ENCODE data around the gene TGM2. TPM values are rescaled to one million over a fixed set of nuclear protein-coding genes. Genes with fewer than 3 reads are reported as not detected.

TGM2 gene
- total RNA-seq, 1 experiment from 2014 or later = 113 TPM

DNA sequence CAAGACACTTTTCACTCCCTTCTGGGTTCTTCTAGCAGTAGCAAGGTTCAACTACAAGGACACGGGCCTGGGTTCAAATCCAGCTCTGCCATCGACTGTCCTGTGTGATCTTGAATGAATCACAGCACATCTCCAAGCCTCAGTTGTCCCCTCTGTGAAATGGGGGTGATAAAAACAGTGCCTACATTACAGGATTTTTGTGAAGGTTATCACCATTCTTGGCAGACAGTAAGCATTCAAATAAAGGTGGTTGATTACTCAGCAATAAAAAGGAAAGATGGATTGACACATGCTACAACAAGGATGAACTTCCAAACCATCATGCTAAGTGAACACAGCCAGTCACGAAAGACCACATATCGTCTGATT, 6.6 kb upstream of the TGM2 start:
- no peak for ATAC-seq
- no peaks in the 10 kb centered on the region for H3K9me3 ChIP-seq (ENCODE audit: control insufficient read depth, insufficient read depth, low read depth, low read length)
- TF ChIP-seq TCF7L2 (IDR thresholded peaks at IDR 0.05; ENCODE audit: low read depth, low read length) = no peak
- no peak for TF ChIP-seq SIN3A (IDR thresholded peaks at IDR 0.05; ENCODE audit: borderline replicate concordance, insufficient read depth, low read depth, low read length)
- TF ChIP-seq, protein P1, sequence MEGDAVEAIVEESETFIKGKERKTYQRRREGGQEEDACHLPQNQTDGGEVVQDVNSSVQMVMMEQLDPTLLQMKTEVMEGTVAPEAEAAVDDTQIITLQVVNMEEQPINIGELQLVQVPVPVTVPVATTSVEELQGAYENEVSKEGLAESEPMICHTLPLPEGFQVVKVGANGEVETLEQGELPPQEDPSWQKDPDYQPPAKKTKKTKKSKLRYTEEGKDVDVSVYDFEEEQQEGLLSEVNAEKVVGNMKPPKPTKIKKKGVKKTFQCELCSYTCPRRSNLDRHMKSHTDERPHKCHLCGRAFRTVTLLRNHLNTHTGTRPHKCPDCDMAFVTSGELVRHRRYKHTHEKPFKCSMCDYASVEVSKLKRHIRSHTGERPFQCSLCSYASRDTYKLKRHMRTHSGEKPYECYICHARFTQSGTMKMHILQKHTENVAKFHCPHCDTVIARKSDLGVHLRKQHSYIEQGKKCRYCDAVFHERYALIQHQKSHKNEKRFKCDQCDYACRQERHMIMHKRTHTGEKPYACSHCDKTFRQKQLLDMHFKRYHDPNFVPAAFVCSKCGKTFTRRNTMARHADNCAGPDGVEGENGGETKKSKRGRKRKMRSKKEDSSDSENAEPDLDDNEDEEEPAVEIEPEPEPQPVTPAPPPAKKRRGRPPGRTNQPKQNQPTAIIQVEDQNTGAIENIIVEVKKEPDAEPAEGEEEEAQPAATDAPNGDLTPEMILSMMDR (IDR thresholded peaks at IDR 0.05) = no peak
- TF ChIP-seq POLR2AphosphoS5 (IDR thresholded peaks at IDR 0.05; ENCODE audit: low read depth, low read length) = no peak
- TF ChIP-seq, protein P2, sequence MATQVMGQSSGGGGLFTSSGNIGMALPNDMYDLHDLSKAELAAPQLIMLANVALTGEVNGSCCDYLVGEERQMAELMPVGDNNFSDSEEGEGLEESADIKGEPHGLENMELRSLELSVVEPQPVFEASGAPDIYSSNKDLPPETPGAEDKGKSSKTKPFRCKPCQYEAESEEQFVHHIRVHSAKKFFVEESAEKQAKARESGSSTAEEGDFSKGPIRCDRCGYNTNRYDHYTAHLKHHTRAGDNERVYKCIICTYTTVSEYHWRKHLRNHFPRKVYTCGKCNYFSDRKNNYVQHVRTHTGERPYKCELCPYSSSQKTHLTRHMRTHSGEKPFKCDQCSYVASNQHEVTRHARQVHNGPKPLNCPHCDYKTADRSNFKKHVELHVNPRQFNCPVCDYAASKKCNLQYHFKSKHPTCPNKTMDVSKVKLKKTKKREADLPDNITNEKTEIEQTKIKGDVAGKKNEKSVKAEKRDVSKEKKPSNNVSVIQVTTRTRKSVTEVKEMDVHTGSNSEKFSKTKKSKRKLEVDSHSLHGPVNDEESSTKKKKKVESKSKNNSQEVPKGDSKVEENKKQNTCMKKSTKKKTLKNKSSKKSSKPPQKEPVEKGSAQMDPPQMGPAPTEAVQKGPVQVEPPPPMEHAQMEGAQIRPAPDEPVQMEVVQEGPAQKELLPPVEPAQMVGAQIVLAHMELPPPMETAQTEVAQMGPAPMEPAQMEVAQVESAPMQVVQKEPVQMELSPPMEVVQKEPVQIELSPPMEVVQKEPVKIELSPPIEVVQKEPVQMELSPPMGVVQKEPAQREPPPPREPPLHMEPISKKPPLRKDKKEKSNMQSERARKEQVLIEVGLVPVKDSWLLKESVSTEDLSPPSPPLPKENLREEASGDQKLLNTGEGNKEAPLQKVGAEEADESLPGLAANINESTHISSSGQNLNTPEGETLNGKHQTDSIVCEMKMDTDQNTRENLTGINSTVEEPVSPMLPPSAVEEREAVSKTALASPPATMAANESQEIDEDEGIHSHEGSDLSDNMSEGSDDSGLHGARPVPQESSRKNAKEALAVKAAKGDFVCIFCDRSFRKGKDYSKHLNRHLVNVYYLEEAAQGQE (IDR thresholded peaks at IDR 0.05; ENCODE audit: insufficient read depth in 1 of 2, low read depth in 2 of 2, low read length in 1 of 2) = no peak
- BruUV-seq (replicated peaks) = no TSS peak
- H3K27ac ChIP-seq (ENCODE audit: low read length) = no peak overlapping the region
- no peak for DNase-seq (ENCODE audit: low read depth, low spot score)
- no peaks in the 10 kb centered on the region for H3K27me3 ChIP-seq (ENCODE audit: control insufficient read depth, insufficient read depth, low read length)
- intact Hi-C loops (cut with micrococcal nuclease; ENCODE audit: unreplicated experiment) (no loop called here), in situ Hi-C loops (cut with HindIII; ENCODE audit: low pct_unique_long_range_greater_than_20kb, low sequenced_read_pairs) (no loop called here)
- ChIA-PET POLR2A (no interaction called here), CTCF (no interaction called here)
- H3K4me1 ChIP-seq (ENCODE audit: control insufficient read depth, insufficient read depth, low read length) = peaks cover 8% of the 10 kb centered on the region
- no peaks in the 10 kb centered on the region for H3K36me3 ChIP-seq (ENCODE audit: control insufficient read depth, insufficient read depth, low read length)
- H3K4me3 ChIP-seq (ENCODE audit: low read depth in 2 of 2, low read length in 2 of 2) = no peak overlapping the region

DNA sequence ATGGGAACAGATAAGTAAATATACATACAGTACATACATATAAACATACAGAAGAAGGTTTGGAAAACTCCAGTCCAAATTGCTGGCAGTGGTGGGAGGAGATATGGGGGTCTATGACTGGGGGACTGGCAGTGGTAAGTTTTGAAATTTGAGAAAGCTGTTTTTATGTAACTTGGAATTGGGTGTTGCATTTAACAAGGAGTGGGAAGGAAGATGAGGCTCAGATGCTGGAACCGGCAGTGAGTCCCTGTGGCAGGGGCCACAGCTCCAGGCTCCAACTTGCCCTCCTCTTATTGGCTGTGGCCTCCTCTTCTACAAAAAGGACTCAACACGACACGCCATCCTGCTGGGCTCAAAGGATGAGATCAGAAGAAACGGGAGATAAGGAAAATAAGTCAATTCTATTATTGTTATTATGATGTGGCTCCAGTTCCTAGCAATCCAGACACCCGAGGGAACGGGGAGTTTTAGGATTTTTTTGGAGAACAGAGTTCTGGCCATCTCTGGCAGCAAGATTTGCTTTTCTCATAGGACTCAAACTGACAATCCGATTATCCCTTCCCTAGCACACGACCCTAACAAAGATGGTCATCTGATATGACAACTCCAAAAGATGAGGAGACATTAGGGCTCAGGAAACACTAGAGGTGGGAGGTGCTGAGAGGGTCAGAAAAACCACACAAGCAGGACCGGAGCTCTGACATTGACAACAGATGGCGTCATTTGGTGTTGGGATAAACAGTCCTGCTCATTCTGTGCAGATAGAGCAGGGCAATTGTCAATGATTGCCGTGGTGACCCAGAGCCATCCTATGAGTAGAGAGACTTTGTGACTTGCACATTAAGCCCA, 6.0 kb upstream of the TGM2 start:
- in situ Hi-C loops (cut with HindIII; ENCODE audit: low pct_unique_long_range_greater_than_20kb, low sequenced_read_pairs) (no loop called here), intact Hi-C loops (cut with micrococcal nuclease; ENCODE audit: unreplicated experiment) (no loop called here)
- ChIA-PET CTCF (no interaction called here), POLR2A (no interaction called here)
- Histone ChIP-seq H3K27ac (ENCODE audit: low read length) (no peak overlapping the region), H3K27me3 (ENCODE audit: control insufficient read depth, insufficient read depth, low read length) (no peaks in the 10 kb centered on the region), H3K4me3 (ENCODE audit: low read depth in 2 of 2, low read length in 2 of 2) (no peak overlapping the region), H3K4me1 (ENCODE audit: control insufficient read depth, insufficient read depth, low read length) (peaks cover 8% of the 10 kb centered on the region), H3K9me3 (ENCODE audit: control insufficient read depth, insufficient read depth, low read depth, low read length) (no peaks in the 10 kb centered on the region), H3K36me3 (ENCODE audit: control insufficient read depth, insufficient read depth, low read length) (no peaks in the 10 kb centered on the region)
- TF ChIP-seq POLR2AphosphoS5 (IDR thresholded peaks at IDR 0.05; ENCODE audit: low read depth, low read length) (no peak), SIN3A (IDR thresholded peaks at IDR 0.05; ENCODE audit: borderline replicate concordance, insufficient read depth, low read depth, low read length) (no peak), TCF7L2 (IDR thresholded peaks at IDR 0.05; ENCODE audit: low read depth, low read length) (no peak)
- TF ChIP-seq, protein P1 (IDR thresholded peaks at IDR 0.05) = no peak
- TF ChIP-seq, protein P2 (IDR thresholded peaks at IDR 0.05; ENCODE audit: insufficient read depth in 1 of 2, low read depth in 2 of 2, low read length in 1 of 2) = no peak
- DNase-seq (ENCODE audit: low read depth, low spot score) (no peak), ATAC-seq (no peak)
- no TSS peak for BruUV-seq (replicated peaks)
